Fibroblast of villous mesenchyme (primary cell): ENCODE data around the gene KDM4B. TPM values are rescaled to one million over a fixed set of nuclear protein-coding genes. Genes with fewer than 3 reads are reported as not detected.

ENCODE experiments used
- DNase-seq: peaks from one replicate; pipeline ENCODE4 v3.0.0-alpha.2; 2010; ENCODE audit warnings: low read depth
- H3K4me3 ChIP-seq: 2 replicates; pipeline ENCODE4 v1.5.1; 2011; ENCODE audit warnings: low read depth, mild to moderate bottlenecking, low read length
- CTCF ChIP-seq: IDR thresholded peaks from 2 replicates; pipeline ENCODE4 v1.5.1; 2012; ENCODE audit warnings: low read depth, mild to moderate bottlenecking, low read length; ENCODE audit not compliant: insufficient read depth
- total RNA-seq: library from RNA; depleted of rRNA; stranded (reverse); fragments of >200 nt; gene quantifications from 2 replicates; pipeline ENCODE4 v1.2.3, GENCODE V29; 2012

Gene KDM4B
- total RNA-seq, 1 donor: 17.7 TPM

- TF ChIP-seq CTCF: no peak
- no peak overlapping the region for H3K4me3 ChIP-seq
- peak; percentile 65 for DNase-seq
These were observed 49.5 kb downstream of the KDM4B start for GRCh38 chr19:5018224-5019015.

GRCh38 chr19:5020368-5020767 is 51.5 kb downstream of the KDM4B start:
- no peak overlapping the region for H3K4me3 ChIP-seq
- DNase-seq: no peak
- no peak for TF ChIP-seq CTCF

GRCh38 chr19:5021046-5021445 is 52.1 kb downstream of the KDM4B start:
- TF ChIP-seq CTCF: no peak
- H3K4me3 ChIP-seq: no peak overlapping the region
- DNase-seq: no peak

DNA sequence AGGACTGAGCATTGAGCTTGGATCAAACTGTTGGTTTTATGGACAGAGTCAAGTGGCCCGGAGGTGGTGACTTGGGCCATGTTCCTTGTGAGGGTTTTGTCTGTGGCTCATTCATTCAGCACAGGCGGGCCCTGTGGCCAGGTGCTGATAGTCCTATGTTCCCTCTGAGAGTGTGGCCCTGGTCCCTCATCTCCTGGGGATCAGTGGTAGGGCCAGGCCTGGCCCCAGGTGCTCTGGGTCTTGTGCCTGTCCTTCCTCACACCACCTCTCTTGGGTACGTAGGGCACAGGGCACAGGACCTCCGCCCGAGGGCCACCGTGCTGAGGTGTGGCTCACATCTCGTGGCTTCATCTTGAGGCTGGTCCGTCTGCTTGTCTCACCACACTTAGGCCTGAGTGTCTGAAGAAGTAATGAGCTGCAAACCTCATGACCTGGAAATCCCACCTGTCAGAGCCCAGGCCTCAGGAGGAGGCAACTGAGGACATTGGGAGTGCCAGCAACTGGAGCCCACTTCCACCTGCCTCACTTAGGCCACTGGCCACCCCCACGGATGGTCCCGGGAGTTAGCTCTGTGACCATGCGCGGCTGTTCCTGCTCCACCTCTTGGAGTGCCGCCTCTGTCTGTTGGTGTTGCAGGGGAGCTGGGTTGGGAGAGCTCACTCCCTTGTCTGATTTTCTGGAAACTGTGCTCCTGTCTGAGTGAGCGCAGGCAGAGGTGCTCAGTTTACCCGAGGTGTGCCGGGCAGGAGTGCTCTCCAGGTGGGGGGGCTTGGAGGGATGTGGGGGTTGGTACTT is 53.4 kb downstream of the KDM4B start:
- no peak for DNase-seq
- H3K4me3 ChIP-seq: no peak overlapping the region
- TF ChIP-seq CTCF: no peak

DNA sequence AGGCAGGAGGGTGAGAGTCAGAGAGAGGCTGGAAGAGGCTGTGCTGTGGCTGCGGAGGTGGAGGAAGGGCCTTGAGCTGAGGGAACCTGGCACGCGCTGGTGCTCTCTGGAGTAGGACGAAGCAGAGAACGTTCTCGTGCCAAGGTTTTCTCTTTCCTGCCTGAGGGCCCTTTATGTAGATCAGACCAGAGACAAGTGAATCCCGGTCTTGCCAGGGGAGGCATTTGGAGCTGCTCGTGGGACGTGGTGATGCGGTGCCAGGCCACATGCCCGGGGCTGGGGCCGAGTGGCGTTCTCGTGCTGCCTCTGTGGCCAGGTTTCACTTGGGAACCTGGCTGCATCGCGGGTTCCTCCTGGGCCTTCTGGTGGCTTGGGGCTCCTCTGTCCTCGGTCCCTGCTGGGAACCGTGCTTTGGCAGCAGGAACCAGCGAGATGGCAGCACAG is 54.2 kb downstream of the KDM4B start:
- no peak for TF ChIP-seq CTCF

GRCh38 chr19:5024282-5024681 is 55.4 kb downstream of the KDM4B start:
- DNase-seq: no peak
- TF ChIP-seq CTCF: no peak
- no peak overlapping the region for H3K4me3 ChIP-seq

More for the DNA sequence above, 54.2 kb downstream of the KDM4B start:
- no peak overlapping the region for H3K4me3 ChIP-seq
- DNase-seq: no peak
